Parathyroid adenoma (tissue), 2 donors: Measurements from ENCODE around the gene HOXC6.

Experiments
- H2AFZ ChIP-seq: fragments of 300-600 bp; sonication (generic); one replicate; pipeline ENCODE4 v1.7.0; 2017; ENCODE audit warnings: antibody characterized with exemption, mild to moderate bottlenecking
- H3K27ac ChIP-seq: fragments of 300-600 bp; sonication (generic); one replicate; pipeline ENCODE4 v1.7.0; 2017
- H3K27me3 ChIP-seq: fragments of 300-600 bp; sonication (generic); one replicate; pipeline ENCODE4 v1.7.0; 2017; ENCODE audit warnings: low read length; ENCODE audit not compliant: control insufficient read depth, insufficient read depth
- H3K36me3 ChIP-seq: fragments of 300-600 bp; sonication (generic); one replicate; pipeline ENCODE4 v1.7.0; 2017; ENCODE audit warnings: low read length; ENCODE audit not compliant: control insufficient read depth, insufficient read depth
- H3K4me1 ChIP-seq: fragments of 300-600 bp; sonication (generic); one replicate; pipeline ENCODE4 v1.7.0; 2017; ENCODE audit warnings: control low read depth
- H3K4me2 ChIP-seq: fragments of 300-600 bp; sonication (generic); one replicate; pipeline ENCODE4 v1.7.0; 2017; ENCODE audit warnings: low read length
- H3K4me3 ChIP-seq: fragments of 300-600 bp; sonication (generic); one replicate; pipeline ENCODE4 v1.7.0; 2017; ENCODE audit warnings: low read depth, low read length
- H3K79me2 ChIP-seq: fragments of 300-600 bp; sonication (generic); one replicate; pipeline ENCODE4 v1.7.0; 2017; ENCODE audit warnings: control low read depth
- H3K9ac ChIP-seq: fragments of 300-600 bp; sonication (generic); one replicate; pipeline ENCODE4 v1.7.0; 2017; ENCODE audit warnings: mild to moderate bottlenecking
- H3K9me3 ChIP-seq: fragments of 300-600 bp; sonication (generic); one replicate; pipeline ENCODE4 v1.7.0; 2017; ENCODE audit warnings: low read length; ENCODE audit not compliant: control insufficient read depth
- CTCF ChIP-seq: fragments of 300-600 bp; sonication (generic); IDR thresholded peaks from one replicate; pipeline ENCODE4 v1.7.0; 2017; ENCODE audit warnings: antibody characterized with exemption, mild to moderate bottlenecking
- donor health status: primary hyperparathyroidism.

Gene HOXC6

DNA sequence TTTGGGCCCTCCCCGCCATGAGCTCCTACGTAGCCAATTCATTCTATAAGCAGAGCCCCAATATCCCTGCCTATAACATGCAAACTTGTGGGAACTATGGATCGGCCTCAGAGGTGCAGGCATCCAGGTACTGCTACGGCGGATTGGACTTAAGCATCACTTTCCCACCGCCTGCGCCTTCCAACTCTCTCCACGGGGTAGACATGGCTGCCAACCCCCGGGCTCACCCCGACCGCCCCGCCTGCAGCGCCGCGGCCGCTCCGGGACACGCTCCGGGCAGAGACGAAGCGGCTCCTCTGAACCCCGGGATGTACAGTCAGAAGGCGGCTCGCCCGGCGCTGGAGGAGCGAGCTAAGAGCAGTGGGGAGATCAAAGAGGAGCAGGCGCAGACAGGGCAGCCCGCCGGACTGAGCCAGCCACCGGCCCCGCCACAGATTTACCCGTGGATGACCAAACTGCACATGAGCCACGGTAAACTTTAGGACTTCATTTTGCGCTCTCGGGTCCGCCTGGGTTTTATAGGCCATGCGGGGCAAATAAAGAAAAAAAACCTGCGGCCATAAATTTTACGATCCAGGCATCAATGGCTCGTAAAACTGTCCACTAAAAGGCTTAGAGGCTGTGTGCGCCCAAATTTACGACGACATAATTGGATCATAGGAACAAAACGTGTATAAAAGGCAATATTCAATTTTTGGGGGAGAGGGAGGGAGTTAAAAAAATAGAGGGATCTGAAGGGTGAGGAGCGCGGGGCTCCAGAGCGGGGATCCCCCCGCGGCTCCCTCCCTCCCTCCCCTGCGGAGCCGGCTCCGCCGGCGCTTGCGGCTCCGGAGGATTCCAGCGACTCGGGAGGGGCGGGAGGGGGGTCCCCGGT, 5.1 kb downstream of the HOXC6 start:
- no peak overlapping the region for H2AFZ ChIP-seq
- no peak overlapping the region for H3K4me3 ChIP-seq
- no peaks in the 10 kb centered on the region for H3K4me1 ChIP-seq
- H3K27ac ChIP-seq: no peak overlapping the region
- H3K79me2 ChIP-seq: no peaks in the 10 kb centered on the region
- H3K27me3 ChIP-seq: peaks cover 21% of the 10 kb centered on the region
- H3K9me3 ChIP-seq: no peaks in the 10 kb centered on the region
- no peak overlapping the region for H3K4me2 ChIP-seq
- no peak for TF ChIP-seq CTCF
- no peaks in the 10 kb centered on the region for H3K36me3 ChIP-seq
- H3K9ac ChIP-seq: no peak overlapping the region

- Histone ChIP-seq H3K4me3 (no peak overlapping the region), H3K9me3 (no peaks in the 10 kb centered on the region), H2AFZ (no peak overlapping the region), H3K79me2 (no peaks in the 10 kb centered on the region), H3K27ac (no peak overlapping the region), H3K9ac (no peak overlapping the region), H3K4me1 (no peaks in the 10 kb centered on the region), H3K27me3 (peaks cover 14% of the 10 kb centered on the region), H3K4me2 (no peak overlapping the region), H3K36me3 (no peaks in the 10 kb centered on the region)
- no peak for TF ChIP-seq CTCF
These were observed 5.9 kb downstream of the HOXC6 start for GRCh38 chr12:54033980-54034784.

- Histone ChIP-seq H3K79me2 (no peaks in the 10 kb centered on the region), H3K4me3 (no peak overlapping the region), H3K9me3 (no peaks in the 10 kb centered on the region), H2AFZ (no peak overlapping the region), H3K27me3 (peaks cover 14% of the 10 kb centered on the region), H3K4me2 (no peak overlapping the region), H3K27ac (no peak overlapping the region), H3K4me1 (no peaks in the 10 kb centered on the region), H3K36me3 (no peaks in the 10 kb centered on the region), H3K9ac (no peak overlapping the region)
- no peak for TF ChIP-seq CTCF
These were observed 6.6 kb downstream of the HOXC6 start for GRCh38 chr12:54034785-54035310.

GRCh38 chr12:54035568-54036264, 7.5 kb downstream of the HOXC6 start:
- Histone ChIP-seq H3K4me3 (no peak overlapping the region), H3K27me3 (peaks cover 14% of the 10 kb centered on the region), H3K9me3 (no peaks in the 10 kb centered on the region), H3K9ac (no peak overlapping the region), H3K79me2 (no peaks in the 10 kb centered on the region), H3K4me1 (no peaks in the 10 kb centered on the region), H2AFZ (no peak overlapping the region), H3K4me2 (no peak overlapping the region), H3K27ac (no peak overlapping the region), H3K36me3 (no peaks in the 10 kb centered on the region)
- no peak for TF ChIP-seq CTCF
